GM19438 (cell line): ENCODE measurements around the gene CEBPA.

Source experiments
- ATAC-seq: cut with Tn5 transposase; IDR thresholded peaks from one replicate; pipeline ENCODE4 v1.9.1; 2021; ENCODE audit warnings: low read depth; ENCODE audit not compliant: unreplicated experiment

Gene CEBPA

DNA sequence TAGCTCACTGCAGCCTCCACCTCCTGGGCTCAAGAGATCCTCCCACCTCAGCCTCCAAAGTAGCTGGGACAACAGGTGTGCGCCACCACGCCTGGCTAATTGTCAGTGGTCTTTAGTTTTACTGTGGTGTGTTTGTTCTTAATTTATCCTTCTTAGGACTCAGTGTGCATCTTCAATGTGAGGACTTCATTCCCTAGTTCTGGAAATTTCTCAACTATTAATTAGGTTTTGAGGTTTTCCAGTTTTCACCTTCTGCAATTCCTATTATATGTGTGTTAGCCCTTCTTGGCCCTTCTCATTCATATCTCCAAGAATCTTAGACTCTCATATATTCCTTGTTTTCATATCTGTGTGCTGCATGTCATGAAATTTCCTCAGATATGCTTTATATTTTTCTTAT, 44.5 kb downstream of the CEBPA start:
- ATAC-seq, result no peak

DNA sequence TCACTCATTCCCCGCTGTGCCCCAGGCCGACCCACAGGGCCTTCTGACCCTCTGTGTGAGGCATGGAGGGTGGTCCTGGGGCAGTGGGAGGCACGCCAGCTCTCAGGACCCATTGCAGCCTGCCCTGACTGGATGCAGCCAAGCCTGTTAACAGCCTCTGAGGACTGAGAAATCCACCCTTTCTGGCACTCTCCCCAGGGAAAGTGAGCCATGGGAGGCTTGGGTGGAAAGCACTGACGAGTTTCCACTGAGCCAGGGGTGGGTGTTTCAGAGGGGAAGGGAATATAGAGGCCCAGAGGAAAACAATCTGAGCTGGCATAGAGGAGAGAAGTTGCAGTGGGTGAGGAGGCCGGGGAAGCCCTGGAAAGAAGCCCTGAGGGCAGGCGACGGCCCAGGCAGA, 46.1 kb downstream of the CEBPA start:
- no peak for ATAC-seq

DNA sequence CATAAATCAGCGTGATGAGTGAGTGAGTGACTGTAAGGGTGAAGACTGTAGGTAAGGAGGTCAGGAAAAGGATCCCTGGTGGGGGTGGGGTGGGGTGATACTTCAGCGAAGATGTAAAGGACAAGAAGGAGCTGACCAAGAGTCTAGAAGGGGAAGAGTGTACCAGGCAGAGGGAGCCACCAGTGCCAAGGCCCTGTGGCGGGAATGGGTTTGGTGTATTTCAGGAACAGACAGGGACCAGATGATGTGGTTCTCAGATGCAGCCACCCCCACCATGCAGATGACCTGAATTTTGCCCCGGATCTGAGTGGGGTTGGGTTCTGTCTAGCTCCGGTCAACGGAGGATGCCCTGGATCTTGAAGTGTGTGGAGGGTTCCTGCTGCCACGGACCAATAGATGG, 46.6 kb downstream of the CEBPA start:
- no peak for ATAC-seq

DNA sequence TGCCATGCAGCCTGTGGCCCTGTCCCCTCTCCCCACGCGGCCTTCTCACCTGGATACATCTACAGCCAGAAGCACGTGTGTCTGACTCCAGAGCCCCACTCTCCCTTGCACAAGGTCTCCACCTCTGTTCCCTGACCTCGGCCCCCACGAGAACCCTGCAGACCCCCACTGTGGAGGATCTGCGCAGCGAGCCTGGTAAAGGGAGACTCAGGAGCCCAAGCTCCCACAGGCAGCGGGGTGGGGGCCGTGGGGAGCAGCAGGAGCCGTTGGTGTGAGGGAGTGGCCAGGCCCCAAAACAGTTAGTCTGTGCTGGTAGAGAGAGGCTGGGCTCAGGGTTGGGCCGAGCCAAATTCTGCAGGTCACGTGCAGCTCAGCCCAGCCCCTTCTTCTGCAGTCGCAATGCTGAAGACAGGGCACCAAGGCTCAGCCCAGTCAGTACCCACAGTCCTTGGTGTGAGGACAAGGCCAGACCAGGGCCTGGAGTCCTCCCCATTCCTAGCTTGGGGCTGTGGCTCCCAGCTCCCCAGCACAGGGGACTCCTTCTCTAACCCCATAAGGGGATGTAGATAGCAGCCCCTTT, 48.0 kb downstream of the CEBPA start:
- ATAC-seq, result no peak

DNA sequence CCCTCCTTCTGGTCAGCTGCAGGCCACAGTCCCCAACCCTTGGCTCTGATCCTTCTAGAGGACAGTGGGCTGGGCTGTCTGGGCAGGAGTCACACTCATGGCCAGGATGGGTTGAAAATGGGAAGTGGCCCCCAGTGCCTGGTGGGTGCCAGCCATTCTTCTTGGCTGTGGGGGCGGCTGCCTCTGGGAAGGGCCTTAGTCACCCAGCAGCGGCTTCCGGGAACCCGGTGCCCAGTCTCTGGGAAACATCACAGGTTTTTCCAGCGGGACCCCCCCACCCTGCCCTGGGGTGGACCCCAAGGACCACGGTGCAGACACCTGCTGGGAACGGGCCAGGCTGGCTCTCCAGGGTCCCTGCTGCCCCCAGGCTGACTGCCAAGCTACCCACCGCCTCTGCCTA, 49.4 kb downstream of the CEBPA start:
- ATAC-seq, result no peak

DNA sequence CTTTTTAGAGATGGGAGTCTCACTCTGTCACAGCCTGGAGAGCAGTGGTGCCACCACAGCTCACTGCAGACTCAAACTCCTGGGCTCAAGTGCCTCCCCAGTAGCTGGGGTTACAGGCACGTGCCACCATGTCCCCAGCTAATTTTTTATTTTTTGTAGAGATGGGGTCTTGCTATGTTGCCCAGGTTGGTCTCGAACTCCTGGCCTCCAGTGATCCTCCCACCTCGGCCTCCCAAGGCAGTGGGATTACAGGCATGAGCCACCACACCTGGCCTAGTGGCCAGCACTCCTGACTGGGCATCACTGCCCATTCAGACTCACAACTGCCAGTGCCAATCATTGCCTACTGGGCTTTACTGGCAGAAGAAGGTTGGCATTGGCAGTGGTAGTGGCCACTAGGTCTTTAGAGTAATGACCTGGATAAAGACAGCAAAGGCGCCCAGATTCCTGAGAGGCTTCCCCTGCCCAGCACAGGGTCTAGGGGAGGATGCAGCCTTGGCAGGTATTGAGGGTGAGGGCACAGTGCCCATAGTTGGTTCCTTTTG, 49.8 kb downstream of the CEBPA start:
- ATAC-seq, result no peak

DNA sequence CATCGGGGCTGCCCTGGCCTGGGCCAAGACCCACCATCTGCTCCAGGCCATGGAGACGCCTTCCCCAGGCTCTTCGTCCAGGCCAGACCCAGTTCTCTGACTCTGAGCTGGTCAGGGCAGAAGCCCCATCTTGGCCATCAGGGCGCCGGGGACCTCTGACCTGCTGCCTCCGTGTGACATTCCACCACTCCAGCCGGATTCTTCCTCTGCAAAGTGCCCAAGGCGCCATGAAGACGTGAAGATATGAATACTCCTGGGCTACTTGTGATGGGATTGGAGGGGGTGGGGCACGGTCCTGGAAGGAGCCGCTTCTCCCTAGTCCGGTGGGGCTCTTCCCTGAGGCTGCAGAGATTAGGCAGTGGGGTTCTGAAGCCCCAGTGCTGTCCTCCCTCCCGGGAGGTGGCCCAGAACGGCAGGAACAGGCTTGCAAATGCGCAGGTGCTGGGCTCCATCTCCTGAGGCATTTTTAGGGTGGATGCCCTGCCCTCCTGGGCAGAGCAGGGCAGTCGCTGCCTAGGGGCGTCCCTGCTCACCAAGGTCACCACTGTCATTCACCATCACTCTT, 50.7 kb downstream of the CEBPA start:
- ATAC-seq, result no peak

DNA sequence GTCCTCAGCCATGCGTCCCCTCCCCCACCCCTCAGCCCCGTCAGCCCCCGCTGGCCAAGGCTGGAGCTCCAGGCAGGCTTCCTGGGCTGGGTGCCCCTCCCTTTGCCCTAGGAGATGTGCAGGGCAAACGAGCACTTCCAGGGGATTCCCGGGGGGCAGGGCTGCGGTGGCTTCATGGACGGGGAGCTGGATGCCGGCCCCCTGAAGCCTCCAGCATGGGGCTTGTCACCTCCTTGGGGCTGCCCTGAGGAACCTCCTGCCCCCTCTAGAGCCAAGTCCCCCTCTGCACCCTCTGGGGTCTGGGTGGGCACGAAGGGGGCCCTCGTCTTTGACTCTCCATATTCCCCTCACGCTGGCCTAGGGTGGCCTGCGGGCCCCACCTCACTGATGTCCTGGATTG, 51.3 kb downstream of the CEBPA start:
- ATAC-seq, result no peak

DNA sequence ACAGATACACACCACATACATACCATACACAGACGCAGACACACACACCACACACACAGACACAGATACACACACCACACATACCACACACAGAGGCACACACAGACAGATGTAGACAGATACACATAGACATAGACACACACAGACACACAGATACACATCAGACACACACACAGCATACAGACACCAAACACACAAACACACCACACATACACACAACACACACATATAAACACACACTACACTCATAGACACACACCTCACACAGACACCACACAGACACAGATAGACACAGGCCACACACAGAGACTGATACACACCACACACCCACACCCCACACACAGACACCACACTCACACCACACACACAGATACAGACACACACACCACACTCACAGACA, 51.8 kb downstream of the CEBPA start:
- ATAC-seq, result no peak
